H9 (cell line): ENCODE measurements around the gene GRIK4. TPM values are rescaled to one million over a fixed set of nuclear protein-coding genes. Genes with fewer than 3 reads are reported as not detected.

Experiments
- DNase-seq: peaks from one replicate; pipeline ENCODE4 v3.0.0-alpha.2; 2017
- H2AFZ ChIP-seq: one replicate; pipeline ENCODE4 v1.6.1; 2013; ENCODE audit warnings: mild to moderate bottlenecking, low read length, control low read depth, moderate library complexity
- H2AK5ac ChIP-seq: 2 replicates; pipeline ENCODE4 v1.6.1; 2013; ENCODE audit warnings: low read length, control low read depth, mixed read lengths; ENCODE audit not compliant: insufficient read length
- H2BK120ac ChIP-seq: one replicate; pipeline ENCODE4 v1.6.1; 2013; ENCODE audit warnings: low read depth, mild to moderate bottlenecking, low read length, control low read depth, inconsistent platforms; ENCODE audit not compliant: poor library complexity, severe bottlenecking
- H2BK12ac ChIP-seq: 2 replicates; pipeline ENCODE4 v1.6.1; 2013; ENCODE audit warnings: low read length, control low read depth, mixed read lengths, low read depth; ENCODE audit not compliant: insufficient read length
- H2BK15ac ChIP-seq: 2 replicates; pipeline ENCODE4 v1.6.1; 2013; ENCODE audit warnings: low read depth, low read length, control low read depth
- H2BK20ac ChIP-seq: one replicate; pipeline ENCODE4 v1.6.1; 2013; ENCODE audit warnings: low read depth, mild to moderate bottlenecking, low read length, control low read depth, inconsistent platforms; ENCODE audit not compliant: poor library complexity, severe bottlenecking
- H2BK5ac ChIP-seq: 2 replicates; pipeline ENCODE4 v1.6.1; 2013; ENCODE audit warnings: low read length, control low read depth, mixed read lengths; ENCODE audit not compliant: insufficient read length
- H3K14ac ChIP-seq: 2 replicates; pipeline ENCODE4 v1.6.1; 2013; ENCODE audit warnings: low read length, control low read depth; ENCODE audit not compliant: insufficient read depth
- H3K18ac ChIP-seq: 2 replicates; pipeline ENCODE4 v1.6.1; 2013; ENCODE audit warnings: low read depth, mild to moderate bottlenecking, mixed read lengths, low read length, control low read depth; ENCODE audit not compliant: insufficient read length
- H3K23ac ChIP-seq: 2 replicates; pipeline ENCODE4 v1.6.1; 2013; ENCODE audit warnings: low read length, control low read depth, mixed read lengths, low read depth; ENCODE audit not compliant: insufficient read length
- H3K23me2 ChIP-seq: 2 replicates; pipeline ENCODE4 v1.6.1; 2013; ENCODE audit warnings: low read depth, mild to moderate bottlenecking, mixed read lengths, low read length, control low read depth; ENCODE audit not compliant: insufficient read length, poor library complexity, severe bottlenecking
- H3K27ac ChIP-seq: 2 replicates; pipeline ENCODE4 v1.5.1; 2013; ENCODE audit warnings: low read length, control low read depth, mixed read lengths, low read depth; ENCODE audit not compliant: insufficient read length
- H3K27me3 ChIP-seq: 2 replicates; pipeline ENCODE4 v1.6.1; 2013; ENCODE audit warnings: low read length, control low read depth, inconsistent platforms; ENCODE audit not compliant: insufficient read depth
- H3K4ac ChIP-seq: 2 replicates; pipeline ENCODE4 v1.6.1; 2013; ENCODE audit warnings: low read depth, mild to moderate bottlenecking, control low read depth, inconsistent platforms, low read length, moderate library complexity
- H3K4me1 ChIP-seq: 2 replicates; pipeline ENCODE4 v1.6.1; 2013; ENCODE audit warnings: low read length, control low read depth, inconsistent platforms; ENCODE audit not compliant: insufficient read depth
- H3K4me2 ChIP-seq: 2 replicates; pipeline ENCODE4 v1.6.1; 2013; ENCODE audit warnings: low read length, control low read depth, mixed read lengths; ENCODE audit not compliant: insufficient read length, insufficient read depth
- H3K56ac ChIP-seq: 2 replicates; pipeline ENCODE4 v1.6.1; 2013; ENCODE audit warnings: low read depth, mild to moderate bottlenecking, mixed read lengths, low read length, control low read depth; ENCODE audit not compliant: insufficient read length
- H3K79me1 ChIP-seq: 2 replicates; pipeline ENCODE4 v1.6.1; 2013; ENCODE audit warnings: low read depth, mild to moderate bottlenecking, moderate library complexity, low read length, control low read depth, inconsistent platforms; ENCODE audit not compliant: insufficient read depth, poor library complexity, severe bottlenecking
- H3K79me2 ChIP-seq: 2 replicates; pipeline ENCODE4 v1.6.1; 2013; ENCODE audit warnings: low read length, control low read depth, inconsistent platforms; ENCODE audit not compliant: insufficient read depth
- H3K9ac ChIP-seq: 2 replicates; pipeline ENCODE4 v1.6.1; 2013; ENCODE audit warnings: low read length, control low read depth, mixed read lengths; ENCODE audit not compliant: insufficient read length; ENCODE audit errors: extremely low read depth
- H3K9me3 ChIP-seq: one replicate; pipeline ENCODE4 v1.6.1; 2013; ENCODE audit warnings: low read depth, low read length, inconsistent platforms; ENCODE audit not compliant: control insufficient read depth
- H3T11ph ChIP-seq: one replicate; pipeline ENCODE4 v1.6.1; 2013; ENCODE audit warnings: mild to moderate bottlenecking, low read length, control low read depth, inconsistent platforms
- H4K20me1 ChIP-seq: one replicate; pipeline ENCODE4 v1.6.1; 2013; ENCODE audit not compliant: control insufficient read depth, insufficient read length, insufficient read depth
- H4K5ac ChIP-seq: 2 replicates; pipeline ENCODE4 v1.6.1; 2013; ENCODE audit warnings: low read depth, mild to moderate bottlenecking, mixed read lengths, low read length, control low read depth; ENCODE audit not compliant: insufficient read length
- H4K8ac ChIP-seq: replicated peaks from 2 replicates; pipeline ENCODE4 v1.6.1; 2013; ENCODE audit warnings: low read length, control low read depth, mixed read lengths, low read depth; ENCODE audit not compliant: insufficient read length
- H4K91ac ChIP-seq: 2 replicates; pipeline ENCODE4 v1.6.1; 2013; ENCODE audit warnings: low read depth, mild to moderate bottlenecking, moderate library complexity, mixed read lengths, low read length, control low read depth; ENCODE audit not compliant: insufficient read length
- H3K27ac Mint-ChIP-seq, 3 experiments: 2 replicates in 2 of 3; 3 replicates in 1 of 3; pipeline ENCODE4 v1.8.0; 2020 to 2021; ENCODE audit warnings: mixed read lengths in 3 of 3, mild to moderate bottlenecking in 1 of 3, moderate library complexity in 1 of 3
- H3K27me3 Mint-ChIP-seq: 2 replicates; pipeline ENCODE4 v1.8.0; 2021; ENCODE audit warnings: low read depth, mild to moderate bottlenecking, moderate library complexity, mixed read lengths
- H3K36me3 Mint-ChIP-seq, 3 experiments: 2 replicates in 2 of 3; 3 replicates in 1 of 3; pipeline ENCODE4 v1.8.0; 2020 to 2021; ENCODE audit warnings: low read depth in 3 of 3, mixed read lengths in 3 of 3; ENCODE audit not compliant: insufficient read depth in 1 of 3
- H3K4me1 Mint-ChIP-seq, 2 experiments: 2 replicates each; pipeline ENCODE4 v1.8.0; 2020; ENCODE audit warnings: mixed read lengths in 2 of 2
- H3K4me3 Mint-ChIP-seq, 2 experiments: 2 replicates in 1 of 2; 3 replicates in 1 of 2; pipeline ENCODE4 v1.8.0; 2020 to 2021; ENCODE audit warnings: mild to moderate bottlenecking in 2 of 2, mixed read lengths in 2 of 2, moderate library complexity in 1 of 2
- H3K9me3 Mint-ChIP-seq, 2 experiments: 2 replicates in 1 of 2; 3 replicates in 1 of 2; pipeline ENCODE4 v1.8.0; 2020; ENCODE audit warnings: mild to moderate bottlenecking in 2 of 2, mixed read lengths in 2 of 2, moderate library complexity in 1 of 2
- CTCF ChIP-seq: fragments of 200-600 bp; sonication (generic); conservative IDR thresholded peaks from 3 replicates; pipeline ENCODE4 v1.8.0; 2021; ENCODE audit warnings: antibody characterized with exemption, mild to moderate bottlenecking
- WGBS: extraction: QIAGEN DNeasy Blood & Tissue Kit; methylation state at CpG from one replicate; pipeline ENCODE4 v1.1.7; 2013; ENCODE audit warnings: missing lambda C conversion rate, low lambda C conversion rate, mixed read lengths; ENCODE audit not compliant: insufficient read length; ENCODE audit errors: extremely low coverage; 5-methylcytosine and 5-hydroxymethylcytosine counted together
- total RNA-seq: library from RNA; stranded (reverse); gene quantifications from 2 replicates; pipeline ENCODE4 v1.2.1, GENCODE V29; 2021

Gene GRIK4
- total RNA-seq, 1 experiment from 2014 or later: 2.3 TPM

- Mint-ChIP-seq H3K27me3 (no peaks in the 10 kb centered on the region; the same call in 1 of the 2 replicates), H3K27ac (no peak overlapping the region), H3K4me1 (peaks cover 14 to 31% of the 10 kb centered on the region in 2 experiments), H3K4me3 (no peak overlapping the region), H3K9me3 (no peaks in the 10 kb centered on the region), H3K36me3 (no peaks in the 10 kb centered on the region)
- Histone ChIP-seq H3K18ac (no peak overlapping the region), H2BK12ac (no peak overlapping the region), H3K79me2 (no peaks in the 10 kb centered on the region), H4K5ac (no peak overlapping the region), H3K27me3 (no peaks in the 10 kb centered on the region), H2BK15ac (no peak overlapping the region), H4K91ac (no peak overlapping the region), H4K20me1 (no peaks in the 10 kb centered on the region), H3K23me2 (no peaks in the 10 kb centered on the region), H3K27ac (no peak overlapping the region), H2BK120ac (no peak overlapping the region), H3K9me3 (no peaks in the 10 kb centered on the region), H2AFZ (no peak overlapping the region), H4K8ac (no peak overlapping the region), H3K14ac (no peak overlapping the region), H3K4me1 (no peaks in the 10 kb centered on the region; the same call in 1 of the 2 replicates), H2BK20ac (no peak overlapping the region), H3K79me1 (no peaks in the 10 kb centered on the region), H3K56ac (no peak overlapping the region), H3K9ac (no peak overlapping the region), H2BK5ac (no peak overlapping the region), H2AK5ac (no peak overlapping the region), H3T11ph (no peak overlapping the region), H3K4me2 (no peak overlapping the region), H3K23ac (no peak overlapping the region), H3K4ac (no peak overlapping the region)
- no peak for DNase-seq
- no CpG with 5 or more reads among the region's 6 CpGs for WGBS
- no peak for TF ChIP-seq CTCF
These were observed 387.0 kb downstream of the GRIK4 start for GRCh38 chr11:120898568-120898967.
